HepG2 (cell line): ENCODE data around the gene IRGQ. TPM values are rescaled to one million over a fixed set of nuclear protein-coding genes. Genes with fewer than 3 reads are reported as not detected.

Experiments
- AGO2 ChIP-seq: fragments of 200-400 bp; formaldehyde crosslinking; optimal IDR thresholded peaks from 2 replicates; pipeline ENCODE3; 2017; ENCODE audit warnings: mild to moderate bottlenecking, low read depth, low read length, moderate library complexity
- BRD4 ChIP-seq: sonication (generic); formaldehyde crosslinking; IDR thresholded peaks from 2 replicates; pipeline ENCODE4 v1.4.0; 2020; ENCODE audit warnings: missing genetic modification reagents
- CCDC6 ChIP-seq: sonication (generic); formaldehyde crosslinking; IDR thresholded peaks from 2 replicates; pipeline ENCODE4 v1.8.1; 2022; ENCODE audit warnings: mild to moderate bottlenecking, missing genetic modification reagents, moderate library complexity
- GFI1 ChIP-seq: sonication (generic); formaldehyde crosslinking; IDR thresholded peaks from 2 replicates; pipeline ENCODE4 v1.5.0; 2020; ENCODE audit warnings: missing genetic modification reagents, mild to moderate bottlenecking, borderline replicate concordance
- GRHL1 ChIP-seq: sonication (generic); formaldehyde crosslinking; conservative IDR thresholded peaks from 2 replicates; pipeline ENCODE4 v1.8.0; 2022; ENCODE audit warnings: missing genetic modification reagents
- HOXA9 ChIP-seq: sonication (generic); formaldehyde crosslinking; IDR thresholded peaks from 2 replicates; pipeline ENCODE4 v1.8.1; 2022; ENCODE audit warnings: missing genetic modification reagents, mild to moderate bottlenecking, moderate library complexity, borderline replicate concordance
- LCORL ChIP-seq, 2 experiments: fragments of 450-650 bp in 1 of 2; sonication (generic) in 1 of 2; formaldehyde crosslinking in 1 of 2; IDR thresholded peaks; 2 replicates each; pipeline versions ENCODE4 v1.5.0 to v1.6.1; 2017 to 2020; ENCODE audit warnings: antibody characterized with exemption in 1 of 2, missing genetic modification reagents in 1 of 2
- NR0B2 ChIP-seq: sonication (generic); formaldehyde crosslinking; IDR thresholded peaks from 2 replicates; pipeline ENCODE4 v1.4.0; 2020; ENCODE audit warnings: mild to moderate bottlenecking, missing genetic modification reagents
- PBX3 ChIP-seq: sonication (generic); formaldehyde crosslinking; IDR thresholded peaks from 2 replicates; pipeline ENCODE4 v1.8.1; 2023; ENCODE audit warnings: missing genetic modification reagents, inconsistent platforms, borderline replicate concordance
- PHF5A ChIP-seq: IDR thresholded peaks from one replicate; pipeline ENCODE4 v1.6.1; 2018; ENCODE audit warnings: low read depth, missing genetic modification reagents; ENCODE audit not compliant: unreplicated experiment
- PRDM15 ChIP-seq: sonication (generic); formaldehyde crosslinking; IDR thresholded peaks from 2 replicates; pipeline ENCODE4 v1.4.0; 2020; ENCODE audit warnings: missing genetic modification reagents
- RAD21 ChIP-seq: fragments of 450-650 bp; formaldehyde crosslinking; IDR thresholded peaks from 2 replicates; pipeline ENCODE4 v1.5.0; 2020; ENCODE audit warnings: mild to moderate bottlenecking
- TEAD2 ChIP-seq: sonication (generic); formaldehyde crosslinking; IDR thresholded peaks from 2 replicates; pipeline ENCODE4 v1.9.0; 2021; ENCODE audit warnings: missing genetic modification reagents
- ZBTB25 ChIP-seq: IDR thresholded peaks from 2 replicates; pipeline ENCODE4 v1.6.1; 2018; ENCODE audit warnings: missing genetic modification reagents
- ZFP37 ChIP-seq: sonication (generic); formaldehyde crosslinking; IDR thresholded peaks from 2 replicates; pipeline ENCODE4 v1.4.0; 2020; ENCODE audit warnings: missing genetic modification reagents, borderline replicate concordance
- ZFX ChIP-seq: sonication (generic); formaldehyde crosslinking; IDR thresholded peaks from 2 replicates; pipeline ENCODE4 v1.4.0; 2020; ENCODE audit warnings: mild to moderate bottlenecking, low read depth, missing genetic modification reagents, moderate library complexity
- ZKSCAN8 ChIP-seq: IDR thresholded peaks from 2 replicates; pipeline ENCODE4 v1.6.1; 2016; ENCODE audit warnings: borderline replicate concordance, missing genetic modification reagents, missing compliant biosample characterization
- ZNF383 ChIP-seq: sonication (generic); formaldehyde crosslinking; IDR thresholded peaks from 2 replicates; pipeline ENCODE4 v1.4.0; 2020; ENCODE audit warnings: missing genetic modification reagents, mild to moderate bottlenecking, borderline replicate concordance
- ZNF549 ChIP-seq: sonication (generic); formaldehyde crosslinking; IDR thresholded peaks from 2 replicates; pipeline ENCODE4 v1.5.0; 2020; ENCODE audit warnings: missing genetic modification reagents
- ZNF7 ChIP-seq: IDR thresholded peaks from 2 replicates; pipeline ENCODE4 v1.6.1; 2016; ENCODE audit warnings: missing biosample characterization, missing genetic modification reagents
- polyA plus RNA-seq, 8 experiments: library from polyadenylated mRNA; depleted of rRNA in 3 of 8; stranded (reverse) in 7 of 8; unstranded in 1 of 8; fragments of >200 nt; fragmentation: Illumina TruSeq in 4 of 8; extraction: Trizol in 4 of 8; gene quantifications; 2 replicates each; pipeline versions ENCODE4 v1.2.1 to v1.2.3, GENCODE V29; 2011 to 2016; ENCODE audit warnings: low read depth in 4 of 8, missing spikeins in 1 of 8, mixed read lengths in 1 of 8; ENCODE audit not compliant: insufficient read depth in 1 of 8
- total RNA-seq, 5 experiments: library from RNA; depleted of rRNA; stranded (reverse); fragments of >200 nt; fragmentation: Illumina TruSeq; extraction: Trizol; gene quantifications; 2 replicates each; pipeline ENCODE4 v1.2.3, GENCODE V29; 2016; ENCODE audit warnings: low read depth in 1 of 5

The IRGQ gene
- total and polyA plus RNA-seq, 2 of the 13 experiments (the other 11 are each of a cell fraction or from before 2014, with no cell fraction given) = 11.6 to 12.4 TPM

GRCh38 chr19:43619262-43620060 is 23.5 kb upstream of the IRGQ start, which contains the start of gene ZNF428 (continued):
- TF ChIP-seq PHF5A (CRISPR knock-in tag) (peak; percentile 30), HOXA9 (CRISPR knock-in tag) (peak; percentile 86; the same call in 1 of the 2 replicates), ZKSCAN8 (peak; percentile 29; the same call in 1 of the 2 replicates), PBX3 (CRISPR knock-in tag) (peak; percentile 39; the same call in 1 of the 2 replicates), ZFX (peak; percentile 88), ZNF7 (no peak), NR0B2 (CRISPR knock-in tag) (peak; percentile 82; the same call in 1 of the 2 replicates), ZNF383 (0 out of 2 replicates have a peak, but pooled peaks have one; percentile 78), BRD4 (CRISPR knock-in tag) (peak; percentile 78), RAD21 (peak; percentile 37; the same call in 1 of the 2 replicates), ZFP37 (CRISPR knock-in tag) (no peak), LCORL (IDR thresholded peaks at IDR 0.05) (no peak), LCORL (CRISPR knock-in tag; IDR thresholded peaks at IDR 0.05) (no peak), ZBTB25 (peak; percentile 98), GRHL1 (CRISPR knock-in tag) (no peak), PRDM15 (peak; percentile 71; the same call in 1 of the 2 replicates), AGO2 (peak; percentile 87), TEAD2 (CRISPR knock-in tag) (0 out of 2 replicates have a peak, but pooled peaks have one; percentile 17), ZNF549 (CRISPR knock-in tag) (peak; percentile 87; the same call in 1 of the 2 replicates), GFI1 (CRISPR knock-in tag) (peak; percentile 67; the same call in 1 of the 2 replicates), CCDC6 (peak; percentile 75; the same call in 1 of the 2 replicates)
